ENCODE measurements around the gene RRAGA. TPM values are rescaled to one million over a fixed set of nuclear protein-coding genes. Genes with fewer than 3 reads are reported as not detected.

RRAGA gene
- total and polyA plus RNA-seq, 4 donors, result 25.4 to 52.4 (median 40.4) TPM

DNA sequence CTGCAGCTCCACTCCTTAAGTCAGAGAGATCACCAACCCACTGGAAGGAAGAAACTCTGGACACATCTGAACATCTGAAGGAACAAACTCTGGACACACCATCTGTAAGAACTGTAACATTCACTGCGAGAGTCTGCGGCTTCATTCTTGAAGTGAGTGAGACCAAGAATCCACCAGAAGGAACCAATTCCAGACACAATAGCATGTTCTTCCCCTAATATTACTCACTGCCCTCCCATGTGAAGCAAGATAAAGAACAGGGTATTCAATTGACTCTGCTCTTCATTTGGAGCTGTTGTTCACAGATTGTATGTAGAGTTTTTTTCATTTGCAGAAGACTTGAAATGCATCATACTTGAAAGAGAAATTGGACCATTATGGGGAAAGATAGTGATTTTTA lies 27.0 kb upstream of the RRAGA start (continued):
- TF ChIP-seq, protein P1, sequence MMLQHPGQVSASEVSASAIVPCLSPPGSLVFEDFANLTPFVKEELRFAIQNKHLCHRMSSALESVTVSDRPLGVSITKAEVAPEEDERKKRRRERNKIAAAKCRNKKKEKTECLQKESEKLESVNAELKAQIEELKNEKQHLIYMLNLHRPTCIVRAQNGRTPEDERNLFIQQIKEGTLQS (IDR thresholded peaks at IDR 0.05), result no peak
- TF ChIP-seq TAF1 (conservative IDR thresholded peaks at IDR 0.05) (no peak), JUND (IDR thresholded peaks at IDR 0.05) (no peak), EGR1 (IDR thresholded peaks at IDR 0.05; ENCODE audit: low read depth in 2 of 2) (no peak), NR2F2 (IDR thresholded peaks at IDR 0.05) (no peak), RAD21 (IDR thresholded peaks at IDR 0.05) (no peak), HNF4A (conservative IDR thresholded peaks at IDR 0.05) (no peak), YY1 (IDR thresholded peaks at IDR 0.05) (no peak)

DNA sequence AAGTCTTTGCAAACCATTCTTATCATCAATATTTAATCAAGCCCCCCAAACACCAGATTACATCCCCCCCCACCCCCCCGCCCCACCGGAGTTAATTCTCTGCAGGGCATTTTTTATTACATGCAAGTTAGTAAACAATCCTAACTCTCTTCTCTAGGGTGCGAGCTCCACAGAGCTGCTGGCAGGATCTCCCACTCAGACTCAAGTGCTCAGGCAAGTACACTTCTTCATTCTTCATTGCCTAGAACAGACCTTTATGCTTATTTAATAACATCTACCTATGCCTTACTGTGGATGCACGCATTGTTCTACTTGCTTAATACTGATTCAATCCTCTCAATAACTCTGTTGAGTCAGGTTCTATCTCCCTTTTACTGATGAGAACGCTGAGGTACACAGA lies 26.1 kb upstream of the RRAGA start:
- no peak overlapping the region for H3K4me3 ChIP-seq (ENCODE audit: low read depth in 1 of 3, low read length in 3 of 3)
- no peak for TF ChIP-seq RXRA (IDR thresholded peaks at IDR 0.05)
- no peak for TF ChIP-seq FOXA1 (IDR thresholded peaks at IDR 0.05)
- no peak for TF ChIP-seq TAF1 (conservative IDR thresholded peaks at IDR 0.05)
- TF ChIP-seq FOXA2 (IDR thresholded peaks at IDR 0.05), result no peak
- TF ChIP-seq HNF4G (IDR thresholded peaks at IDR 0.05), result no peak
- TF ChIP-seq HNF4A (conservative IDR thresholded peaks at IDR 0.05), result no peak
- TF ChIP-seq EGR1 (IDR thresholded peaks at IDR 0.05; ENCODE audit: low read depth in 2 of 2), result no peak
- no peak for TF ChIP-seq GABPA (IDR thresholded peaks at IDR 0.05 in 1 of 2, conservative IDR thresholded peaks at IDR 0.05 in 1 of 2)
- no peak for TF ChIP-seq JUND (IDR thresholded peaks at IDR 0.05)
- TF ChIP-seq RAD21 (IDR thresholded peaks at IDR 0.05), result no peak
- TF ChIP-seq, protein P2, sequence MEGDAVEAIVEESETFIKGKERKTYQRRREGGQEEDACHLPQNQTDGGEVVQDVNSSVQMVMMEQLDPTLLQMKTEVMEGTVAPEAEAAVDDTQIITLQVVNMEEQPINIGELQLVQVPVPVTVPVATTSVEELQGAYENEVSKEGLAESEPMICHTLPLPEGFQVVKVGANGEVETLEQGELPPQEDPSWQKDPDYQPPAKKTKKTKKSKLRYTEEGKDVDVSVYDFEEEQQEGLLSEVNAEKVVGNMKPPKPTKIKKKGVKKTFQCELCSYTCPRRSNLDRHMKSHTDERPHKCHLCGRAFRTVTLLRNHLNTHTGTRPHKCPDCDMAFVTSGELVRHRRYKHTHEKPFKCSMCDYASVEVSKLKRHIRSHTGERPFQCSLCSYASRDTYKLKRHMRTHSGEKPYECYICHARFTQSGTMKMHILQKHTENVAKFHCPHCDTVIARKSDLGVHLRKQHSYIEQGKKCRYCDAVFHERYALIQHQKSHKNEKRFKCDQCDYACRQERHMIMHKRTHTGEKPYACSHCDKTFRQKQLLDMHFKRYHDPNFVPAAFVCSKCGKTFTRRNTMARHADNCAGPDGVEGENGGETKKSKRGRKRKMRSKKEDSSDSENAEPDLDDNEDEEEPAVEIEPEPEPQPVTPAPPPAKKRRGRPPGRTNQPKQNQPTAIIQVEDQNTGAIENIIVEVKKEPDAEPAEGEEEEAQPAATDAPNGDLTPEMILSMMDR (IDR thresholded peaks at IDR 0.05; ENCODE audit: low read depth, low read length, missing input control), result no peak
- TF ChIP-seq, protein P3, sequence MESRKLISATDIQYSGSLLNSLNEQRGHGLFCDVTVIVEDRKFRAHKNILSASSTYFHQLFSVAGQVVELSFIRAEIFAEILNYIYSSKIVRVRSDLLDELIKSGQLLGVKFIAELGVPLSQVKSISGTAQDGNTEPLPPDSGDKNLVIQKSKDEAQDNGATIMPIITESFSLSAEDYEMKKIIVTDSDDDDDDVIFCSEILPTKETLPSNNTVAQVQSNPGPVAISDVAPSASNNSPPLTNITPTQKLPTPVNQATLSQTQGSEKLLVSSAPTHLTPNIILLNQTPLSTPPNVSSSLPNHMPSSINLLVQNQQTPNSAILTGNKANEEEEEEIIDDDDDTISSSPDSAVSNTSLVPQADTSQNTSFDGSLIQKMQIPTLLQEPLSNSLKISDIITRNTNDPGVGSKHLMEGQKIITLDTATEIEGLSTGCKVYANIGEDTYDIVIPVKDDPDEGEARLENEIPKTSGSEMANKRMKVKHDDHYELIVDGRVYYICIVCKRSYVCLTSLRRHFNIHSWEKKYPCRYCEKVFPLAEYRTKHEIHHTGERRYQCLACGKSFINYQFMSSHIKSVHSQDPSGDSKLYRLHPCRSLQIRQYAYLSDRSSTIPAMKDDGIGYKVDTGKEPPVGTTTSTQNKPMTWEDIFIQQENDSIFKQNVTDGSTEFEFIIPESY (IDR thresholded peaks at IDR 0.05), result no peak
- H3K27me3 ChIP-seq (ENCODE audit: control insufficient read depth in 4 of 4, insufficient read depth in 4 of 4, low read length in 3 of 4), result no peaks in the 10 kb centered on the region
- 87% methylated on average over 5 of the region's 5 CpGs for WGBS
- H3K4me1 ChIP-seq (ENCODE audit: control insufficient read depth in 4 of 4, insufficient read depth in 4 of 4, low read length in 3 of 4), result no peaks in the 10 kb centered on the region
- no peak for DNase-seq (ENCODE audit: low spot score)
- no peaks in the 10 kb centered on the region for H3K36me3 ChIP-seq (ENCODE audit: control insufficient read depth in 4 of 4, insufficient read depth in 3 of 4, low read depth in 1 of 4, low read length in 3 of 4)
- no peak overlapping the region for H3K27ac ChIP-seq (ENCODE audit: low read depth in 1 of 2, low read length in 2 of 2)
- no peak overlapping the region for H3K9ac ChIP-seq (ENCODE audit: low read depth in 1 of 2, low read length in 2 of 2)
- no peaks in the 10 kb centered on the region for H3K9me3 ChIP-seq (ENCODE audit: control insufficient read depth in 4 of 4, low read length in 3 of 4)

DNA sequence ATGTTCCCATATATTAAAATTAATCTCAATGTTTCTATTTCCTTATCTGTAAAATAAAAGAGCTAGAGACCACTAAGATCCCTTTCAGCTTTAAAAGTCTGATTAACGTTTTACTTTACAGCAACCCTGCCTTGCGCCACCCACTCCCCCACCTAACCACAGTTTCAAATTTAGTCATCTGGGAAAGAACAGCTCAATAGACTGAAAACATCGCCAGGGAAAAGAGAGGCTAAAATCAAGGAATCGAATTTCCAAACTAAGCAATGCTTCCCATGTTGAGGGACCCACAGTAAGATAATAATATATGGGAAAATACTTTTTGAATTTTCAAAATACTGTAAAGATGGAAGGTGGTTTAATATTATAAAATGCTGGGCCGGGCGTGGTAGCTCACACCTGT lies 22.9 kb upstream of the RRAGA start:
- DNase-seq (ENCODE audit: low spot score), result no peak
- no peak overlapping the region for H3K9ac ChIP-seq (ENCODE audit: low read depth in 1 of 2, low read length in 2 of 2)
- no peak overlapping the region for H3K4me3 ChIP-seq (ENCODE audit: low read depth in 1 of 3, low read length in 3 of 3)
- TF ChIP-seq, protein P3 (IDR thresholded peaks at IDR 0.05), result no peak
- TF ChIP-seq NR2F2 (IDR thresholded peaks at IDR 0.05), result no peak
- TF ChIP-seq TAF1 (conservative IDR thresholded peaks at IDR 0.05), result no peak
- no peak for TF ChIP-seq JUND (IDR thresholded peaks at IDR 0.05)
- no peak for TF ChIP-seq FOXA2 (IDR thresholded peaks at IDR 0.05)
- TF ChIP-seq FOXA1 (IDR thresholded peaks at IDR 0.05), result no peak
- TF ChIP-seq YY1 (IDR thresholded peaks at IDR 0.05), result no peak
- TF ChIP-seq RXRA (IDR thresholded peaks at IDR 0.05), result no peak
- TF ChIP-seq, protein P1 (IDR thresholded peaks at IDR 0.05), result no peak
- TF ChIP-seq GABPA (IDR thresholded peaks at IDR 0.05 in 1 of 2, conservative IDR thresholded peaks at IDR 0.05 in 1 of 2), result no peak
- TF ChIP-seq HNF4A (conservative IDR thresholded peaks at IDR 0.05), result no peak
- no peak for TF ChIP-seq RAD21 (IDR thresholded peaks at IDR 0.05)
- H3K9me3 ChIP-seq (ENCODE audit: control insufficient read depth in 4 of 4, low read length in 3 of 4), result no peaks in the 10 kb centered on the region
- WGBS, result 90% methylated on average over 6 of the region's 6 CpGs
- peaks cover 0 to 3% (median 0%) of the 10 kb centered on the region in 4 donors for H3K27me3 ChIP-seq (ENCODE audit: control insufficient read depth in 4 of 4, insufficient read depth in 4 of 4, low read length in 3 of 4)
- H3K36me3 ChIP-seq (ENCODE audit: control insufficient read depth in 4 of 4, insufficient read depth in 3 of 4, low read depth in 1 of 4, low read length in 3 of 4), result no peaks in the 10 kb centered on the region
- no peaks in the 10 kb centered on the region for H3K4me1 ChIP-seq (ENCODE audit: control insufficient read depth in 4 of 4, insufficient read depth in 4 of 4, low read length in 3 of 4)
- H3K27ac ChIP-seq (ENCODE audit: low read depth in 1 of 2, low read length in 2 of 2), result no peak overlapping the region
